ENCODE measurements around the gene CDHR2. TPM values are rescaled to one million over a fixed set of nuclear protein-coding genes. Genes with fewer than 3 reads are reported as not detected.

The CDHR2 gene
- total RNA-seq, 1 donor from 2014 or later = 0.40 TPM

DNA sequence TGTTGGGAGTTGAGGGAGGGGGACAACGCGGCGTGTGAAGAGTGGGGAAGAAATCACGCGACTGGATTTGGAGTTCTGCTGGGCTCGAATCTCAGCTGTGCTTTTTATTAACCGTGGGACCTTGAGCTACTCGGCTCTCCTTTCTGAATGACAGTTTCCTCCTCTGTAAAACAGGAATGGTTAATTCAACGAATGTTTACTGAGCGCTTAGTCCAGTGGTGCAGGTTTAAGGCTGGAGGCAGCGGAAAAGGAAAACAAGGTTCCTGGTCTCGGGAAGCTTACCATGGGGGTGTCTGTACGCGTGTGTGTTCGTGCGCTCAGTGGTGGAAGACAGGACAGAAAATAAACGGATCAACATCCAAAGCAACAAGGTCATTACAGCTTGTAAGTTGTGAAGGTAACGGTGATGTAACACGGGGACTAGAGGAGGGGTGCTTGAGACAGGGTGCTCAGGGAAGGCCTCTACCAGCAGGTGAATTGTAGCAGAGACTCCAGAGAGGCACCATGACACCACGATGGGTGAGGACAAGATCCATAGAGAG lies 81.6 kb downstream of the CDHR2 start:
- Mint-ChIP-seq H3K27ac (ENCODE audit: unreplicated experiment) (no peak overlapping the region), H3K4me3 (ENCODE audit: unreplicated experiment) (peak overlapping the region; percentile 62), H3K27me3 (ENCODE audit: low read depth) (peaks cover 68% of the 10 kb centered on the region), H3K36me3 (ENCODE audit: low read depth) (peaks cover 2% of the 10 kb centered on the region), H3K9me3 (ENCODE audit: low read depth) (no peaks in the 10 kb centered on the region), H3K4me1 (ENCODE audit: low read depth) (peaks cover 9% of the 10 kb centered on the region)
- TF ChIP-seq CTCF (IDR thresholded peaks at IDR 0.05) = no peak
- no peak for DNase-seq (ENCODE audit: low spot score)

- no peak for TF ChIP-seq CTCF (IDR thresholded peaks at IDR 0.05)
- no peak overlapping the region for H3K4me3 Mint-ChIP-seq (ENCODE audit: unreplicated experiment)
- no peak overlapping the region for H3K27ac Mint-ChIP-seq (ENCODE audit: unreplicated experiment)
- peaks cover 2% of the 10 kb centered on the region for H3K36me3 Mint-ChIP-seq (ENCODE audit: low read depth)
- no peak for DNase-seq (ENCODE audit: low spot score)
- H3K27me3 Mint-ChIP-seq (ENCODE audit: low read depth) = peaks cover 70% of the 10 kb centered on the region
- peaks cover 9% of the 10 kb centered on the region for H3K4me1 Mint-ChIP-seq (ENCODE audit: low read depth)
- no peaks in the 10 kb centered on the region for H3K9me3 Mint-ChIP-seq (ENCODE audit: low read depth)
These were observed 82.5 kb downstream of the CDHR2 start for GRCh38 chr5:176631383-176632200.

DNA sequence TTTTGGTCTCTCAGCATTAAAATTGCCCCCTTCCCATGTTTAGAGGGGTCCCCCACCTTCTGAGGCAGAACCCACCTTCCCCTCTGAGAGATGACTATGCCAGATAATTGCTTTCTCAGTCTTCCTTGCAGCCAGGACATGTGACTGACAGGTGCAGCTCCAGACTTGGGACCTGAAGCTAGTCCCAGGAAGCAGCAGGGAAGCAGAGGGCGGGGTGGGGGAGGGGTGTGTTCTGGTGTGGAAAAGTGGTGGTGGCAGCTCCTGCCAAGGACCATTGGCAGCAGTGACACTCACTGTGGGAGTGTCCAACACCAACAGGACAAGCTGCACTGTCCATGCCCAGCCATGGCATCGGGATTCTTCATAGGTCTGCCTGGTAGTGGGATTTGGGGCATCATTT lies 83.6 kb downstream of the CDHR2 start:
- no peak overlapping the region for H3K27ac Mint-ChIP-seq (ENCODE audit: unreplicated experiment)
- no peaks in the 10 kb centered on the region for H3K9me3 Mint-ChIP-seq (ENCODE audit: low read depth)
- H3K4me3 Mint-ChIP-seq (ENCODE audit: unreplicated experiment) = no peak overlapping the region
- peaks cover 2% of the 10 kb centered on the region for H3K36me3 Mint-ChIP-seq (ENCODE audit: low read depth)
- no peak for TF ChIP-seq CTCF (IDR thresholded peaks at IDR 0.05)
- H3K27me3 Mint-ChIP-seq (ENCODE audit: low read depth) = peaks cover 66% of the 10 kb centered on the region
- no peak for DNase-seq (ENCODE audit: low spot score)
- H3K4me1 Mint-ChIP-seq (ENCODE audit: low read depth) = peaks cover 9% of the 10 kb centered on the region

GRCh38 chr5:176633598-176633997 lies 84.5 kb downstream of the CDHR2 start:
- Mint-ChIP-seq H3K9me3 (ENCODE audit: low read depth) (no peaks in the 10 kb centered on the region), H3K4me3 (ENCODE audit: unreplicated experiment) (no peak overlapping the region), H3K4me1 (ENCODE audit: low read depth) (peaks cover 9% of the 10 kb centered on the region), H3K27me3 (ENCODE audit: low read depth) (peaks cover 64% of the 10 kb centered on the region), H3K36me3 (ENCODE audit: low read depth) (peaks cover 2% of the 10 kb centered on the region), H3K27ac (ENCODE audit: unreplicated experiment) (no peak overlapping the region)
- DNase-seq (ENCODE audit: low spot score) = no peak
- TF ChIP-seq CTCF (IDR thresholded peaks at IDR 0.05) = no peak

GRCh38 chr5:176636426-176636825 lies 87.3 kb downstream of the CDHR2 start:
- Mint-ChIP-seq H3K4me3 (ENCODE audit: unreplicated experiment) (no peak overlapping the region), H3K27me3 (ENCODE audit: low read depth) (peaks cover 43% of the 10 kb centered on the region), H3K27ac (ENCODE audit: unreplicated experiment) (no peak overlapping the region), H3K4me1 (ENCODE audit: low read depth) (peaks cover 3% of the 10 kb centered on the region), H3K36me3 (ENCODE audit: low read depth) (no peaks in the 10 kb centered on the region), H3K9me3 (ENCODE audit: low read depth) (no peaks in the 10 kb centered on the region)
- no peak for TF ChIP-seq CTCF (IDR thresholded peaks at IDR 0.05)
- no peak for DNase-seq (ENCODE audit: low spot score)

Measured in chondrocyte (in vitro differentiated cells).